GM20431 (cell line): Measurements from ENCODE around the gene SPOCK2.

Experiments used
- in situ Hi-C: fragments of 300-500 bp; cut with MseI, MboI; formaldehyde crosslinking; loops from one replicate; pipeline ENCODE4 v1.15.0; 2020; ENCODE audit warnings: low sequenced_read_pairs; ENCODE audit not compliant: unreplicated experiment

Gene SPOCK2

DNA sequence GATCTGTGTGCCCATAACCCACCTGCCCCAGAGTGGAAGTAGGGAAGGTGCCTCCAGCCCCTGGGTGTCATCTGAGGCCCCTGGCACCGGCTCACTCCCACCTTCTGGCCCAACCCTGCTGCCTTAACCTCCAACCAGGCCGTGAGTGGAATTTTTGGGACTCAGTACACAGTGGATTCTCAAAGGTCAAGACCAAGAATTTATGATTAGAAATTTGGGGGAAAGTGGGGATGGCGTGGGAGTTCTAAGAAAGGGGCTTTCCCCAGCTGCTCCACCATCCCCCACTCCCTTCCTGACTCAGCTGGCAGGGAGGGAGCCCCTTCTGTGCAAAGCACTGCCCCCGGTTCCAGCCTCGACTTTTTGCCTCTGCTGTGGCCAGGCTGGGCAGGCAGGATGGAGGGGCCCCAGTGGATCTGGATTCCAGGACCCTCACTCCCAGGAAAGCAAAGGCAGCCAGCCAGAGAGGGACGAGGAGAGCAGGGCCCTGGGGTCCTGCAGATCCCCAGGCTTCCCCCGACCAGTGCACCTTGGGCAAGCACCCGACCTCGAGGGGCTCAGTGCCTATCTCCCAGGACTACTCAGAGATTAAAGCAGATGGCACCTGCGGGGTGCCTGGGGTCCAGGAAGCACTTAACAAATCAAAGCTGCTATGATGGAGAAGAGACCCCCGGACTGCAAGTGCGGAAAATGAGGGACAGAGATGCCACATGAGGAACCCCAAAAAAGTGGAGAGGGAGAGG, 12.8 kb downstream of the SPOCK2 start:
- in situ Hi-C loops: no loop called here

DNA sequence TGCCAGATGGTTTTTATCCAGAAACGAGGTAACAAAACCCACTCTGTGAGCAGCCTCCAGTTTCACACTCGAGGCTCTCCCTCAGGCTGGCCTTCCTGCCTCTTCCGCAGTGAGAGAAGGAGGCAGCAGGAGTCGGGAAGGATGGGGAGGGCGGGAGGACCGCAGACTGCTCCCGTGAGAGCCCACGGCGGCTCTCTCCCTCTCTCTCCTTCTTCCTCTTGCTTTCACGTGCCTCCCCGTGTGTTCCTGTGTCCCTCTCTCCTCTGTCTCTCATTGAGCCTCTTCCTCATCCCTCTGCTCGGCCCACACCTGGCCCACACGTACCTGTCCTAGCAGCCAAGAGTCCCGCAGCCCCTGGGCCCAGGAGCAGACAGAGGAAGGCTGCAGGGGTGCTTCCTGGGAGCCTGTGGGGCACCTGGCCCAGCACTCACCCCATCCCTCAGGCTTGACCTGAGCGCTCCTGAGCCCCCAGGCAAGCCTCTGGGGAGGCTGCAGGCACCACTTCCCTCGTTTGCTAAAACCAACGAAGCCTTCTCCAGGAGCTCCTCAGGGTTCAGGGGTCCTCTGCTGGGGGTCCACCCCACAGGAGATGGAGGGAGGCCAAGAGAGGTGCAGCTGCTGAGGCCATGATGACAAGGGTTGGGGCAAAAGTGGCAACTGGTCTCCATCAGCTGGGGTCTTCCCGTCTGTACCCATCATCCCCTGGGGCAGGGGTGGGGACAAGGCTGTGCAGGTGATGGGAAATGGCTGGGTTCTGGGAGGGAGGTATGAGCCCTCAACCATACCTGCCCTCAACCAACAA, 13.6 kb downstream of the SPOCK2 start:
- in situ Hi-C loops: loop anchor here (25.0 kb wide), 1 partner anchor 263 kb away; no protein-coding TSS in a partner anchor

DNA sequence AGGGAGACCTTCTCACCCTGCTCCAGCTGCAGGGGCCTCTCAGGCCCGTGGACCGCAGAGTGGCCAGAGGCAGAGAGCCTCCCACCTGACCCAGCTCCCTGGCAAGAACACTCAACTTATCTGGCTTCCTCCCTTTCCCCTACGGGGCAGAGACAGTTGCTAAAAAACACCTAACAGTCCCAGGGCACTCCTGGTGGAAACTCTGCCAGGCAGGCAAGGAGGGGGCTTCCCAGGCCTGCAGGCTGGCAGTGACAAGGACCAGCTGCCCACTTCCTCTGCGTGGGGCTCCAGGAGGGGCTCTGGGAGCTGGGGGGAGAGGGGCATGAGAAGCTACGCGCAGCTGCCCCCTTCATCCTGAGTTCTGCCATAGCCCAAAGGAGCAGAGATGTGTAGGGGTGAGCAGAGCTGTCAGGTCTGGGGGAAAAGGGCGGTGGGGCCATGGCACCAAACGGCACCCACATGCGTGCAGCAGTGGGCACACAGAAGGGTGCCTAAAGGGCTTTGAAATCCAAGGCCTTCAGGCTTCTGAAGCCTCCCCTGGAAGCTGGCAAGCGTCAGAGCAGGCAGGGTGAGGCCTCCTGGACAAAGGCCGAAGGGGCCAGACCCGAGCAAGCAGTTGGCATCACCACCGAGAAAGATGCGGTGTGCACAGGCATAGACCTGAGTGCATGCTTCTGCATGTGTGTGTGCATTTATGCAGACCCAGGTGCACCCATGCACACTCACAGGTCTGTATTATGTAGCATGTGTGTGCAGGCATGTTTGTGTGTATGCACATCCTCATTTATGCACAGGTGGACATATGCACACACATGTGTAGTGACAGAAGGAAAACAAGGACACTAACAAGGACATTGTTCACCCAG, 14.4 kb downstream of the SPOCK2 start:
- in situ Hi-C loops: loop anchor here (25.0 kb wide), 1 partner anchor 263 kb away; no protein-coding TSS in a partner anchor

DNA sequence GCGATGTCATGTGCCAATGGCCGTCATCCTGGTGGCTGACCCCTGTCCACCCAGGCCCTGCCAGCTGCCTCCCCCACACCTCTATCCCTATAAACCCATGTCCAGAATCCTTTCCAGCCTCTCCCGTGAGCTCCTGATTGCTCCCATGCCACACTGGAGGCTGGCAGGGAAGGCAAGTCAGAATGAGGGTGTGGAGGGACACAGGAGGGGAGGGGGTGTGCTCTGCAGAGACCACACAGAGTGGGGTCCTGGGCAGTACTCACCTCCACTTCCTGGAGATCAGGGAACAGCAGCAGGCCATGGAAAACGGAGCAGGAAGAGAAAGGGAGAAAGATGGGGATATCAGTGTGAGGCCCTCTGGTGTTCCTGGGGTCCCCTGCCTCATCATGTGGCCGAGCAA, 15.7 kb downstream of the SPOCK2 start:
- in situ Hi-C loops: loop anchor here (25.0 kb wide), 1 partner anchor 265 kb away; no protein-coding TSS in a partner anchor

DNA sequence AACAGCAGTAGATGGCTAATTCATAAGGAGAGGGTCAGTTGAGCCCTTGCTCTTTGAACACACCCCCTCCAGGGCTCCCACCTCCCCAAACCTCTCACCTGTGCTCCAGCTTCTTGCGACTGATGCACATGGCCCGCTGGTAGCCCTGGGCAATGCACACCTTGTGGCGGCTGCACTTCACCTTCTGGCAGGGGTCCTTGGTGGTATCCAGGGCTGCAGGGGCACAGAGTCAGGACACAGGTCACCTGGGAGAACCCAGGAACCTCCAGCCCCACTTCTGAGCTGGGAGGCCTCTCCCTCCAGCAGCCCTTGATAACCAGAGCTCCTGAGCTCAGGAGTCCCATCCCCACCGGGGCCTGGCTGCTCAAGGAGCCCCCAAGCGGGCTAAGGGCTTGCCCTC, 16.3 kb downstream of the SPOCK2 start:
- in situ Hi-C loops: loop anchor here (25.0 kb wide), 1 partner anchor 265 kb away; no protein-coding TSS in a partner anchor

DNA sequence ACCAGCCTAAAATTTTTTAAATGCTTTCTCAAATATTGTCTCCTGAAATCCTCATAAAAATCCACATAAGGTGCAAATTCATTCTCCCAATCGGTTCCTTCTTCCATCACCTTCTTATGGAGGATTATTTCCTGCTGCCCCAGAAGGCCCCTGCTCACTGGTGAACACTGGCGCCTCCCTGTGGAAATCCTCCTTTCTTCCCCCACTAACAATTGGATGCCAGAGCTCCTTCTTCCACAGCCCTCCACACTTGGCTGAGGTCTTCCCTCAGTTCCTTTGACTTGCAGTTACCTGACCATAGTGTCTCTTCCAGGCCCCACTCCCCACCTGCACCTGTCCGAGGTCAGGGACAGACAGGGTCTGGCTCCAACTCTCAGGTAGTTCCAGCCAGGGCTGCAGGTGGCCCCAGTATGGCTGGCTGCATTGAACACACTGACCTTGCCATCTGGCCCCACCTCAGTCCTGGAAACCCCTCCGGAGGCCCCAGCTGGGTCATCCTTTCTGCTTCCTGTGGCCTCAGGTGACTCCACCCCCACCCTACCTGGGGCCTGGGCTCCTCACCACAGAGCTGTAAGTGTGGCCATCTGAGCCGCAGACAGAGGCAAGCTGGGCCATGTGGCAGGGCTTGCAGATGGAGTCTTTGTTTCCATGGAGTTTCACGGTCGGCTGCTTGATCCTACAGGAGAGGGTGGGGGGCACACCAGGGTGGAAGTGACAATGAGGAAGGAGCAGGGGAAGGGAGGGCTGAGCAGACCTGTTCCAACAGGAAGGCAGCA, 18.4 kb downstream of the SPOCK2 start:
- in situ Hi-C loops: loop anchor here (25.0 kb wide), 1 partner anchor 267 kb away; no protein-coding TSS in a partner anchor

DNA sequence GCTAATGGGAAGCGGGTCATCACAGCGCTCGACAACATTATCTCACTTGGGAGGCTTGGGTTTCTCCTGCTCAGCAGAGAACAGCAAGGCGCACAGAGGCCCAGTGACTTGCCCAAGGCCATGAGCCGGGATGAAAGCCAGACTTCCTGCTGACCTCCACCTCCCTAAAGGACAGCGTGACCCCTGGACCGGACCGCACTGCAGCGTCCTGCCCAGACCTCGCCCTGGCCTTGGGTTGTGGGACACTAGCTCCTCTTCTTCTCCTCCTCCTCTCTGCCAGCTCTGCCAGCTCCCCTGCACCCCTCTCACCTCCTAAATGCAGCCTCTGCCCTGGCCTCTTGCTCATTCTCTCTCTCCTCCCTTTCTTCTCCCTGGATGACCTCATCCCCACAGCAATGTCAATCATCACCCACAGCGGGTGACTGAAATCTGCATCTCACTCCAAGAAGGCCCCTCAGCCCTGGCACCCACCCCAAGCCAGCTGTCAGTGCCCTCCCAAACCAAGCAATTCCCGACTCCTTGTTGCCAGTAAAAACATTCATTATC, 19.4 kb downstream of the SPOCK2 start:
- in situ Hi-C loops: loop anchor here (25.0 kb wide), 1 partner anchor 268 kb away; no protein-coding TSS in a partner anchor

DNA sequence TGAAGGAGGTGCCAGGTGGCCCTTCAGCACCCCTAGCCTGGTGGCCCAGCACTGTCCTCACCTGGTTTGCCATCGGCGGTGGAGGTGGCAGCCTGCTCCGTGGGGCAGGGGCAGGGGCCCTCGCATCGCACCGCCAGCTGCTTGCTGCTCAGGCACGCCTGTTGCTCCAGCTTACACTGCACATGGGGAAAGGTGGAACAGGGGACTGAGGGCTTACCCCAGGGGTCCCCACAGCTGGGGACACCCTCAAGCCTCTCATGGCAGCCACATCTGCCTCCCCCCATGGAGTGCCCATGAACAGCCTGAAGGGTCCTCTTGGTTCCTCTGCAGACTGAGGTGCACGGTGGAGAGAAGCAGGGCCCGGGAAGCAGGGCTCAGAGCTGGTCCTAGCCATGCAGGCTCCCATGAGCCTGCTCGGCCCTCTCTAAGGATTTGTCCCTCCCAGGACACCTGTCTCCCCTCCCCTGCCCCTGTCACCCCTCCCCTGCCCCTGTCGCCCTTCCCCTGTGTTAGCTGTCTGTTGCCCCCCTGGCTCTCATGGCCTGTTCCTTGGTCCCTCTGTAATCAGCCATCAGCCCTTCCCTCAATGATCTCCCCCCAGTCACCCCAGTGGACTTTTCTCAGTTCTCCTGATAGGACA, 20.1 kb downstream of the SPOCK2 start:
- in situ Hi-C loops: loop anchor here (25.0 kb wide), 1 partner anchor 269 kb away; no protein-coding TSS in a partner anchor

DNA sequence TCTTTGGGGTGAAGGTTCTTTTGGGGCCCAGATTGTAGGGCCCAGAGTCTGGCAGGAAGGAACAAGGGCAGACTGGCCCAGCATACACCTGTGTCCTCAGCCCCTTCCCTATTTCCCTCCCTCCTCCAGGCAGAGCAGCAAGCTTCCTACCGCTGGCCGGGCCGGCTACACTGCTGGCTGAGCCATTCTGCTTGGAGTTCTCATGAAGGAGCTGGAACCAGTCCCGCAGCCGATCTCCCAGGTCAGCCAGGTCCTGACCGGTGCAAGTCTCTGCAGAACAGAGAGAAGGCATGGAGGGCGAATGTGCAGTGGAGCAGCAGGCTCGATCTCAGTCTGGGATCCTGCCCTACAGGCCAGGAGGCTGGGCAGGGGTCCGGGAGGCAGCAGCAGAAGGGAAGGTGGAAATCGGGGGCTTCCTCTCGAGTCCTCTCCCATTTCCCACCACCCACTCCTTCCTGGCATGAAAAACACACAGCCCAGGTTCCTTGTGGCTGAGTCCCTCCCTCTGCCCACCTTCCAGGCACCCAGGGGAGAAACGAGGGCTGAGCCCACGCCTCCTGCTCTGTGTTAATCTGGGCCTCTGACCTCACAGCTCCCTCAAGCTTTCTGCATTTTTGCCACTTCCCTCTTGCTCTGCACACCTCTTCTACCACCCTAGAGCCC, 20.8 kb downstream of the SPOCK2 start:
- in situ Hi-C loops: loop anchor here (25.0 kb wide), 1 partner anchor 270 kb away; no protein-coding TSS in a partner anchor

DNA sequence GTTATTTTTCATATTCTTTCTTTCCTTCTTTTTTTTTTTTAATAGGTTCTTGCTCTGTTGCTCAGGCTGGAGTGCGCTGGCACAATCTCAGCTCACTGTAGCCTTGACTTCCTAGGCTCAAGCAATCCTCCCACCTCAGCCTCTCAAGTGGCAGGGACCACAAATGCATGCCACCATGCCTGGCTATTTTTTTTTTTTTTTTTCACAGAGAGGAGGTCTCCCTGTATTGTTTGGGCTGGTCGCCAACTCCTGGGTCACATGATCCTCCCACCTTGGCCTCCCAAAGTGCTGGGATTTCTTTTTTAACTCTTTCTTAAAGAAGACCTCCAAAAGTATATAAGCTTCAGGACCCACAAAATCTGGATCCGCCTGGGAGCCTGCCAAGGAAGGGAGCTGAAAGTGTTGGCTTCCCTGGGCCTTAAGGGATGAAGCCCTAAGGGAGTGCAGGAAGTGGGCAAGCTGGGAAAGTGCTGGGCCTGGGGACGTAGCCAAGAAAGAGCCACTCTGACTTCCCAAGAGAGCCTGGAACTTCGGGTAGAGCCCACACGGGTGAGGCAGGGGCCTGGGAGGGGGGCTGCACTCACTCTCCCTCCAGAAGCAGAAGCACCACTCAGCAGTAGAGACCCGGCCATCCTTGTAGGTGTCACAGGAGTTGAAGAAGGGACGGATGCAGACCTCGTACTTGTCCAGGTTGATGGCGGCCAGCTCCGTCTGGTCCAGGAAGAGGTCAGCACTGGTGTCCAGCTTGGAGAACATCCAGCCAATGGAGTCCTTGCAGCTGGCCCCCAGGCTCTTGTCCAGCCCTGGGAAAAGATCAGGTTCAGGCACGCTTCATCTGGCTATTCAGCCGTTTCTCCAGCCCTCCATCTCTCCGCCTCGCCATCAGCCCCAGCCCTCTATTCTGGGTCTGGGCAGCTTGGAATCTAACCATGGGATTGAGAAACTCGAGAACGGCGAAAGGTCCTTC, 21.8 kb downstream of the SPOCK2 start:
- in situ Hi-C loops: loop anchor here (25.0 kb wide), 1 partner anchor 271 kb away; no protein-coding TSS in a partner anchor

DNA sequence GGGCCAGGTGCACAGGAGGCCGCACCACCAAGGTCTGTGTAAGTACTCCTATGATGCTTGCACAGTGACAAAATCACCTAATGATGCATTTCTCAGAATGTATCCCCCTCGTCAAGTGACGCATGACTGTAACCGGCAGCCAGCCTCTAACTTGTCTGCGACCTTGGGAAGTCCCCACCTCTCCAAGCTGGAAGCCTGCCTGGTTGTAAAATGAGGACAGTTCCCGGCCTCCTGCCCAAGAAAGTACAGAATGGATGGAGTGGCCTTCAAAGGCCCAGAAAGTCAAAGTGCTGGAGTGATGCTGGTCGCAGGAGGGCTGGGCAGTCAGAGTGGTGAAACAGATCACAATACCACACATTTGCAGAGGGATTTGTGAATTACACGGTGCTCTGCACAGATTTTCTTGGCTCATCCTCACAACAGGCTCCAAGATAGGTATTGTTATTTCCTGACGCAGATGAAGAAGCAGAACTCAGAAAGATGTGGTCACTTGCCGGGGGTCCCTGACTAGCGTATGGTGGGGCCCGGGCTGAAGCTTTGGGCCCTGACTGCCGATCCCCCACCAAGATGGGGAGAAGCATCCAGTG, 22.8 kb downstream of the SPOCK2 start:
- in situ Hi-C loops: loop anchor here (25.0 kb wide), 1 partner anchor 272 kb away; no protein-coding TSS in a partner anchor

DNA sequence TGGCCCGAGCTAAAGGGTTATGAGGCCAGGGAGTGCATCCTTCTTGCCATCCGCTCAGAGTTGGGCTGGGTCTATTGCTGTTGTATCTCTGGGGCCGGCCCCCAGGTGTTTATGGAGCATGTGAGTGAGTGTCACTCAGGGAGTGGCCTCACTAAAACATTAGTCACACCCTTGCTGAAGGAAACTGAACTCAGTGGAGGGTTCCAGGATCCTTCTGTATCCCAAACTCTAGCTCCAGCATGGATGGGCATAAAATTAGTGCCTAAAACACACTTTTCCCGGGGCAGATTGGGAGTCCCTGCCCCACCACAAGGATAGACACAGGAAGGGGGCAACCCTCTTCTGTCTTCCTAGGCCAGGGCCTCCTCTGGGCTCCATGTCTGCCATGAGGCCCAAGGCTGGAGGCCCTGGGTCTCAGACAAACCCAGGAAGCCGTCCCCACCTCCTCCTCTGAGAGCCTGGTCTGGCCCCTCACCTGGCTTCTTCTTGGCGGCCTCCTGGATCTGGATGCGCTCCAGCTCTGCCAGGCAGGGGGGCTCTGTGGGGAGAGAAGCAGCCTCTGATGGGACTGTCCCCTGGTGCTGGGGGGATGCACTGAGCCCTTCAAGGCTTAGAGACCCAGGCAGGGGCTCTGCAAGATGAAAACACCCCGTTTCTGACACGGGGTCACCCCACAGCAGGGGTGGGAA, 24.5 kb downstream of the SPOCK2 start:
- in situ Hi-C loops: loop anchor here (25.0 kb wide), 1 partner anchor 273 kb away; no protein-coding TSS in a partner anchor

DNA sequence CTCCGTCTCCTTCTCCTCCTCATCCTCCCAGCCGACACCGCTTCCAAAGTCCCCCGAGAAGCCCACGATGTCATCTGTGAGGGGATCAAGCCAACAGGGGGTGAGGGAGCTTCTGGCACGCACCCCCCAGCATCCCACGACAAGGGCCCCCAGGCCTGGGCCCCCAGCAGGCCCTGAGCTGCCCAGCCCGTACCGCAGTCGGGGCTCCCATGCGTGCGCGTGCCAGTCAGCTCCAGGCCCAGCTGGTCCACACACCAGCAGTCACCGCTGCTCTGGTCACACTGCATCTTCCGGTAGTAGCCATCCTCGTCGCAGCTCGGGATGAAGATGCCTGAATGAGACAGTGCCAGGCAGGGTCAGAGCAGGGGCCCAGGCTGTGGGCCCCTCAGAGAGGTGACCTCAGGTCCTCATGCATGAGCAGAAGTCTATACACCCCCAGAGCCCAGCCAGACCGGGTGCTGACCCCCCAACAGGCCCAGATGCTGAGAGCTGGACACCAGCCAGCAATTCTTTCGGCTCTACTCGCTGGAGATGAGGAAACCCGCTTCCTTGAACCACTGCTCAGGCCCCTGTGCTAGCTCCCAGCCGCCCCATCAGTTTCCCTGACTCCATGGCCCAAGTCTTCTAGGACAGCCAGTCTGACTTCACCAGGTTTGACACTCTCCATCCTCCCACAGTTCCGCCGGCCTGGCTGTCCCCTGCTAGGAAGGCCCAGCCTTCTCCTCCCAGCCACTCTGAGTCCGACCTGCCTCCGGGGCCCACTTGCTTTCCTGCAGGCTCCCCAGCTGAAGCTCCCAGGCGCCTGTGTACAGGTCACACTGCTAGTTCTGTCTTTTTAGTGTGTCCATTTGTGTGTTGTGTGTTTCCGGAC, 25.3 kb downstream of the SPOCK2 start:
- in situ Hi-C loops: loop anchor here (25.0 kb wide), 1 partner anchor 274 kb away; no protein-coding TSS in a partner anchor

DNA sequence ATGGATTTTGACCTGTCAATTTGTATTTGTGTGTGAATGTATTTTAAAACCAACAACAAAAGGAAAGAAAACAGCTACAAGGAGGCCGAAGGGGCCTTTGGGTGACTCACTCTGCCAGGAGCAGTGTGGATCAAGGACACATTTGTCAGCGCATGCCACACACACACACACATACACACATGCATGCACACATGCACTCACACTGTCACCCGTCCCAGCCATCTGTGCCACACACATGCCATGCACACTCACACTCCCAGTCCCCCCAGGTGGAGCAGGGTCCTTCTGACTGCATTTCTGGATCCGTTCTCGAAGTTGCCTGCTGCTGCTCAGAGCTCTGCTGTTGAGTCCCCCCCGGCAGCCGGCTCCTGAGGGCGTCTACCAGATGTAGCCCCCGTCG, 26.0 kb downstream of the SPOCK2 start:
- in situ Hi-C loops: loop anchor here (25.0 kb wide), 1 partner anchor 275 kb away; no protein-coding TSS in a partner anchor

DNA sequence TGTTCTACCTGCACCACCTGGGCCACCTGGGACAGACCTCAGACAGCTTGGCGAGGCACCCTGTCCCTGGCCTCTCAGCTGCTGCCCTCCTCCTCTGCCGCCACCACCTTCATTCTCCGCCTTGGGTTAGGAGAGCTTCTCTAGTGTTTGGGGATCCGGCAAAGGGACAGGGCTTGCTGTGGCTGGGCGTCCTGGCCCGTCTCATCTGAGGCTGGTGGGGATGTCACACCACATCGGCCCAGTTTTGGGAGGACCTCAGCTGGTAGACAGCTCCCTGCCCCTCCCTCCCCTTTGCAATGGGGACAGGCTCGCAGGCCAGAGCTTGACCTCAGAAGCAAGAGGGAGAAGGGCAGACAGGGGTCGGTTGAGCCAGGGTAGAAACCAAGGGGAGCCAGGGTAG, 26.4 kb downstream of the SPOCK2 start:
- in situ Hi-C loops: loop anchor here (25.0 kb wide), 1 partner anchor 275 kb away; no protein-coding TSS in a partner anchor
